Stomach (tissue), 4 donors: ENCODE results near the gene SECISBP2.

Source experiments
- EP300 ChIP-seq: sonication (generic); formaldehyde crosslinking; IDR thresholded peaks from one replicate; pipeline ENCODE4 v1.6.1; 2017; ENCODE audit warnings: antibody characterized with exemption
- TF ChIP-seq, protein P1 (sequence below), 7 experiments: fragments of 450-650 bp in 4 of 7; fragments of 200-600 bp in 3 of 7; sonication (generic) in 3 of 7; IDR thresholded peaks; one replicate each; pipeline ENCODE4 v1.5.1; 2016 to 2019; ENCODE audit warnings: antibody characterized with exemption in 7 of 7, control low read depth in 2 of 7, mild to moderate bottlenecking in 1 of 7

DNA sequence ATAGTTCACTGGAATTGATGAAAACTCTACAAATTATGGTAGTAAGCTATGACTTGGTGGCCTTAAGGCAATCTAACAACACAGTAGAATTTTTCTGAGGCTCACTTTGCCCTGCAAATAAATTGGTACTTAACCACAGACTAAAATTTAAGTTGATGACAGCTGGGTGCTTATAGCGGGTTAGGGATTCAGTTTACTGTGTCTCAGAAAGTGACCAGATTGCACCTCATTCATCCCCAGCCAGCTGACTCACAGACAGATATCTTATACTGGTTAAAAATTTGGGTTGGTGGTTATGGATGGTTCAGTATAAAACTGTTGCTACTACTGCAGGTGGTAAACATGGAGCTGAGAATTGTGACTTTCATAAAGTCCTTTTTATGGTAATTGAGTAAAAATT lies 4.5 kb upstream of the SECISBP2 start:
- TF ChIP-seq EP300, result no peak
- TF ChIP-seq, protein P1, sequence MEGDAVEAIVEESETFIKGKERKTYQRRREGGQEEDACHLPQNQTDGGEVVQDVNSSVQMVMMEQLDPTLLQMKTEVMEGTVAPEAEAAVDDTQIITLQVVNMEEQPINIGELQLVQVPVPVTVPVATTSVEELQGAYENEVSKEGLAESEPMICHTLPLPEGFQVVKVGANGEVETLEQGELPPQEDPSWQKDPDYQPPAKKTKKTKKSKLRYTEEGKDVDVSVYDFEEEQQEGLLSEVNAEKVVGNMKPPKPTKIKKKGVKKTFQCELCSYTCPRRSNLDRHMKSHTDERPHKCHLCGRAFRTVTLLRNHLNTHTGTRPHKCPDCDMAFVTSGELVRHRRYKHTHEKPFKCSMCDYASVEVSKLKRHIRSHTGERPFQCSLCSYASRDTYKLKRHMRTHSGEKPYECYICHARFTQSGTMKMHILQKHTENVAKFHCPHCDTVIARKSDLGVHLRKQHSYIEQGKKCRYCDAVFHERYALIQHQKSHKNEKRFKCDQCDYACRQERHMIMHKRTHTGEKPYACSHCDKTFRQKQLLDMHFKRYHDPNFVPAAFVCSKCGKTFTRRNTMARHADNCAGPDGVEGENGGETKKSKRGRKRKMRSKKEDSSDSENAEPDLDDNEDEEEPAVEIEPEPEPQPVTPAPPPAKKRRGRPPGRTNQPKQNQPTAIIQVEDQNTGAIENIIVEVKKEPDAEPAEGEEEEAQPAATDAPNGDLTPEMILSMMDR (IDR thresholded peaks at IDR 0.05), result no peak
